Loucy (cell line): ENCODE data around the gene MRPS23.

Experiments
- CTCF ChIP-seq: fragments of 200-600 bp; sonication (generic); conservative IDR thresholded peaks from 2 replicates; pipeline ENCODE4 v1.5.1; 2014; ENCODE audit warnings: mild to moderate bottlenecking, antibody characterized with exemption, low read length
- EZH2phosphoT487 ChIP-seq: fragments of 200-600 bp; IDR thresholded peaks from 2 replicates; pipeline ENCODE4 v1.6.1; 2018; ENCODE audit warnings: antibody characterized with exemption, mild to moderate bottlenecking, moderate library complexity, borderline replicate concordance

- TF ChIP-seq CTCF = no peak
- TF ChIP-seq EZH2phosphoT487 = no peak
These were observed 14.4 kb upstream of the MRPS23 start for GRCh38 chr17:57864273-57864672.
